ENCODE data around the gene FN3KRP. TPM values are rescaled to one million over a fixed set of nuclear protein-coding genes. Genes with fewer than 3 reads are reported as not detected.

FN3KRP gene
- total and polyA plus RNA-seq, 2 of the 13 experiments (the other 11 are each of a cell fraction or from before 2014, with no cell fraction given), result 22.4 to 28.2 TPM

DNA sequence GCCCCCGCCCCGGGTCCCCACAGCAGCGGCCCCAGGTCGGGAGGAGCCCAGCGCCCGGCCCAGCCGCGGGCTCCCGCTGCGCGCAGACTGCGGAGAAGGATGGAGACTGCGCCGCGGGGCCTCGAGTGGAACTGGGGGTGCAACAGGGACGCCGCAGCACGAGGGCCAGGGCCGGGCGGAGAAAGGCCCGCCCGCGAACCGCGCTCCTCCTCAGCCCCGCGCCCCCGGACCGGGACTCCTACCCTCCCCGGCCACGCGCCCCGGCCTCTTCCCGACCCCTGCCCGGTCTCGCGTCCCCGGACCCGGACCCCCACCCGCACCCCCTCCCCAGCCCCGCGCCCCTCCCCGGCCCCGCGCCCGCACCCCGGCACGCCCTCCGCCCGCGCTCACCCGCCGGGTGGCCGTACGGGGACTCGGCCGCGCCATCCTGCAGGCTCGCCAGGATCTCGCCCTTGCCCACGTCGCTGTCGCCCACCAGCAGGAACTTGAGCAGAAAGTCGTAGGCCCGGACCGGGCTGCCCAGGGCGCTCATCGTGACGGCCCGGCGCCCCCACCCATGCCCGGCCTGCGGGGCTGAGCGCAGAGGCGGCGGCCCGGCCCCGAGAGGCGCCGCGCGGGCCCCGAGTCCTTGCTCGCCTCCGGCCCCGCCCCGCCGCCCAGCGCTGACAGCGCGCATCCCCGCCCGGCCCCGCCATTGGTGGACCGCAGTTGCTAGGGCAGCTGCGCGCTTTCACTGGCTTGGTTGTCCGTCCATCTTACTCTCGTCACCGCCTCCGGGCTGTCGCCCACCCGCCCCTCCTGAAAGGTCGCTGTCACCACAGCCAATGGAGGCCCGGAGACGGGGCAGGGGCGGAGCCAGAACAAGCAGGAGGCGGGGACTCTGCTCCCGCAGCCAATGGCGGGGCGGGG is 18.2 kb upstream of the FN3KRP start, which contains the start of gene RAB40B (continued):
- TF ChIP-seq, protein P1, sequence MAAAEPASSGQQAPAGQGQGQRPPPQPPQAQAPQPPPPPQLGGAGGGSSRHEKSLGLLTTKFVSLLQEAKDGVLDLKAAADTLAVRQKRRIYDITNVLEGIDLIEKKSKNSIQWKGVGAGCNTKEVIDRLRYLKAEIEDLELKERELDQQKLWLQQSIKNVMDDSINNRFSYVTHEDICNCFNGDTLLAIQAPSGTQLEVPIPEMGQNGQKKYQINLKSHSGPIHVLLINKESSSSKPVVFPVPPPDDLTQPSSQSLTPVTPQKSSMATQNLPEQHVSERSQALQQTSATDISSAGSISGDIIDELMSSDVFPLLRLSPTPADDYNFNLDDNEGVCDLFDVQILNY (CRISPR knock-in tag; conservative IDR thresholded peaks at IDR 0.05), result no peak
- TF ChIP-seq ZNF614 (CRISPR knock-in tag; IDR thresholded peaks at IDR 0.05; ENCODE audit: borderline replicate concordance) (no peak; the same call in 1 of the 2 replicates), ZBTB42 (CRISPR knock-in tag; IDR thresholded peaks at IDR 0.05) (no peak), BHLHE40 (IDR thresholded peaks at IDR 0.05; ENCODE audit: low read length) (no peak), RCOR2 (CRISPR knock-in tag; IDR thresholded peaks at IDR 0.05) (no peak), ARNT2 (CRISPR knock-in tag; IDR thresholded peaks at IDR 0.05; ENCODE audit: low read depth) (0 out of 2 replicates have a peak, but pooled peaks have one; percentile 11), ZNF562 (CRISPR knock-in tag; IDR thresholded peaks at IDR 0.05; ENCODE audit: borderline replicate concordance) (no peak), ZNF773 (CRISPR knock-in tag; IDR thresholded peaks at IDR 0.05; ENCODE audit: borderline replicate concordance) (peak; percentile 47; the same call in 1 of the 2 replicates), HNF4G (IDR thresholded peaks at IDR 0.05; ENCODE audit: borderline replicate concordance, low read depth, low read length) (no peak), HNF4G (CRISPR knock-in tag; IDR thresholded peaks at IDR 0.05; ENCODE audit: borderline replicate concordance, low read depth) (no peak), CREM (IDR thresholded peaks at IDR 0.05) (peak; percentile 68), CREM (CRISPR knock-in tag; IDR thresholded peaks at IDR 0.05) (no peak), ZNF17 (CRISPR knock-in tag; IDR thresholded peaks at IDR 0.05) (no peak), SRF (IDR thresholded peaks at IDR 0.05; ENCODE audit: low read depth, low read length) (no peak), FOXK1 (CRISPR knock-in tag; IDR thresholded peaks at IDR 0.05; ENCODE audit: borderline replicate concordance, low read depth) (no peak), MAF1 (CRISPR knock-in tag; IDR thresholded peaks at IDR 0.05; ENCODE audit: borderline replicate concordance) (no peak), ZNF850 (CRISPR knock-in tag; conservative IDR thresholded peaks at IDR 0.05) (no peak), ZNF329 (CRISPR knock-in tag; IDR thresholded peaks at IDR 0.05; ENCODE audit: low read depth) (no peak), BORCS8-MEF2B (CRISPR knock-in tag; IDR thresholded peaks at IDR 0.05) (peak; percentile 5; the same call in 1 of the 2 replicates), RFX1 (IDR thresholded peaks at IDR 0.05) (peak; percentile 68), ZNF746 (CRISPR knock-in tag; IDR thresholded peaks at IDR 0.05) (no peak), GZF1 (CRISPR knock-in tag; IDR thresholded peaks at IDR 0.05) (no peak), MTF2 (CRISPR knock-in tag; IDR thresholded peaks at IDR 0.05; ENCODE audit: borderline replicate concordance) (no peak)
- TF ChIP-seq, protein P2, sequence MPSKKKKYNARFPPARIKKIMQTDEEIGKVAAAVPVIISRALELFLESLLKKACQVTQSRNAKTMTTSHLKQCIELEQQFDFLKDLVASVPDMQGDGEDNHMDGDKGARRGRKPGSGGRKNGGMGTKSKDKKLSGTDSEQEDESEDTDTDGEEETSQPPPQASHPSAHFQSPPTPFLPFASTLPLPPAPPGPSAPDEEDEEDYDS (CRISPR knock-in tag; IDR thresholded peaks at IDR 0.05), result peak; percentile 55; the same call in 1 of the 2 replicates
- TF ChIP-seq, protein P3, sequence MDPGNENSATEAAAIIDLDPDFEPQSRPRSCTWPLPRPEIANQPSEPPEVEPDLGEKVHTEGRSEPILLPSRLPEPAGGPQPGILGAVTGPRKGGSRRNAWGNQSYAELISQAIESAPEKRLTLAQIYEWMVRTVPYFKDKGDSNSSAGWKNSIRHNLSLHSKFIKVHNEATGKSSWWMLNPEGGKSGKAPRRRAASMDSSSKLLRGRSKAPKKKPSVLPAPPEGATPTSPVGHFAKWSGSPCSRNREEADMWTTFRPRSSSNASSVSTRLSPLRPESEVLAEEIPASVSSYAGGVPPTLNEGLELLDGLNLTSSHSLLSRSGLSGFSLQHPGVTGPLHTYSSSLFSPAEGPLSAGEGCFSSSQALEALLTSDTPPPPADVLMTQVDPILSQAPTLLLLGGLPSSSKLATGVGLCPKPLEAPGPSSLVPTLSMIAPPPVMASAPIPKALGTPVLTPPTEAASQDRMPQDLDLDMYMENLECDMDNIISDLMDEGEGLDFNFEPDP (CRISPR knock-in tag; conservative IDR thresholded peaks at IDR 0.05), result no peak
- TF ChIP-seq, protein P4, sequence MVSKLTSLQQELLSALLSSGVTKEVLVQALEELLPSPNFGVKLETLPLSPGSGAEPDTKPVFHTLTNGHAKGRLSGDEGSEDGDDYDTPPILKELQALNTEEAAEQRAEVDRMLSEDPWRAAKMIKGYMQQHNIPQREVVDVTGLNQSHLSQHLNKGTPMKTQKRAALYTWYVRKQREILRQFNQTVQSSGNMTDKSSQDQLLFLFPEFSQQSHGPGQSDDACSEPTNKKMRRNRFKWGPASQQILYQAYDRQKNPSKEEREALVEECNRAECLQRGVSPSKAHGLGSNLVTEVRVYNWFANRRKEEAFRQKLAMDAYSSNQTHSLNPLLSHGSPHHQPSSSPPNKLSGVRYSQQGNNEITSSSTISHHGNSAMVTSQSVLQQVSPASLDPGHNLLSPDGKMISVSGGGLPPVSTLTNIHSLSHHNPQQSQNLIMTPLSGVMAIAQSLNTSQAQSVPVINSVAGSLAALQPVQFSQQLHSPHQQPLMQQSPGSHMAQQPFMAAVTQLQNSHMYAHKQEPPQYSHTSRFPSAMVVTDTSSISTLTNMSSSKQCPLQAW (CRISPR knock-in tag; IDR thresholded peaks at IDR 0.05), result no peak
